ENCODE data around the gene AGAP1. TPM values are rescaled to one million over a fixed set of nuclear protein-coding genes. Genes with fewer than 3 reads are reported as not detected.
"Not testable (repeated sequence)": the region's sequence is repeated elsewhere in the genome, so short reads cannot be mapped to it uniquely, and the experiment has no call there.

The AGAP1 gene
- total and polyA plus RNA-seq, 10 donors: 1.1 to 26.6 (median 11.3) TPM

DNA sequence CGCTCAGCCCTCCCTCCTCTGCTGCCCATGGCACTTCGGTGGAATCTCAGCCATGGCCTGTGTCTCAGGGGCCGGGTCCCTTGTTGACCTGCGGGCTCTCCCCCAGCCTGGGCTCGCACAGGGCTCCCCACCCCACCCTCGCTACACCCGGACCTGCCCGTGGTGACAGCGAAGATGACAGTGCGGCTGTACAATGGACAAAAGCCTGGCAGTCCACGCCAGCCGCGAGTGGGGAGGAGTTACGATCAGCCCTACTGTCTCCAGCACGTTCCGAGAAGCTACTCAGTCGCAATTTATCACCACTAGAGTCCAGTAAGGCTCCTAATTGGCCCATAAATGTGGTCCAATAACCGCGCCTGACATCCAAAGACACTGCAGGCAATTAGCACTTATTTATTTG, 642.7 kb downstream of the AGAP1 start:
- DNase-seq: no peak
- peaks cover 0 to 19% (median 0%) of the 10 kb centered on the region in 7 donors for H3K27me3 ChIP-seq (replicated peaks in 1 of 7)
- H3K9me3 ChIP-seq: no peaks in the 10 kb centered on the region
- H3K4me3 ChIP-seq: no peak overlapping the region
- H3K4me1 ChIP-seq: no peaks in the 10 kb centered on the region
- no peak overlapping the region for H3K27ac ChIP-seq
- WGBS, 5 donors: 78 to 88% (median 86%) methylated on average over 18 to 19 of the region's 19 CpGs
- no peaks in the 10 kb centered on the region for H3K36me3 ChIP-seq
- TF ChIP-seq POLR2A (IDR thresholded peaks at IDR 0.05) (no peak), CTCF (IDR thresholded peaks at IDR 0.05 in 8 of 11, conservative IDR thresholded peaks at IDR 0.05 in 3 of 11) (no peak), POLR2AphosphoS5 (IDR thresholded peaks at IDR 0.05) (no peak)
- intact Hi-C loops (cut with DNase I; ENCODE audit: low total_unique reads): no loop called here

DNA sequence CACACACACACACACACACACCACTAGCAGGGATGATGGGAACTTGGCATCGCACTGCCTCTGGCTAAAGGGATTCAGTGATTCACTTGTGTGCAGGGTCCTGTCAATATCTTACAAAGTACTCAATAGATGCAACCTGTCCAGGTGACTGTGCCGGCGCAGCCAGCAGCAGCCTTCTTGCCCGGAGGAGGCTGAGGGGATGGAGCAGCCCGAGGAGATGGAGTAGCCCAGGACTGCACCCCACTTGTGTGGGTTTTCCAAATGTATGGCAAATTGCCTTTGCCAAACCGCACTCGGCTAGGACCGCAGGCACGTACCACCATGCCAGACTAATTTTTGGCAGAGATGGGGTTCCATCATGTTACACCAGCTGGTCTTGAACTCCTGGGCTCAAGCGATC, 643.2 kb downstream of the AGAP1 start:
- Histone ChIP-seq H3K27me3 (replicated peaks in 1 of 7) (peaks cover 0 to 25% (median 0%) of the 10 kb centered on the region in 7 donors), H3K4me3 (no peak overlapping the region), H3K36me3 (no peaks in the 10 kb centered on the region), H3K9me3 (no peaks in the 10 kb centered on the region), H3K4me1 (no peaks in the 10 kb centered on the region), H3K27ac (no peak overlapping the region)
- WGBS, 5 donors: 95 to 99% (median 95%) methylated on average over 10 of the region's 10 CpGs
- intact Hi-C loops (cut with DNase I; ENCODE audit: low total_unique reads): no loop called here
- TF ChIP-seq POLR2AphosphoS5 (IDR thresholded peaks at IDR 0.05) (no peak), POLR2A (IDR thresholded peaks at IDR 0.05) (no peak), CTCF (IDR thresholded peaks at IDR 0.05 in 8 of 11, conservative IDR thresholded peaks at IDR 0.05 in 3 of 11) (no peak)
- no peak for DNase-seq

GRCh38 chr2:236141616-236142015, 647.8 kb downstream of the AGAP1 start:
- H3K9me3 ChIP-seq; H3K4me1 ChIP-seq; H3K4me3 ChIP-seq; DNase-seq; intact Hi-C loops (cut with DNase I; ENCODE audit: low total_unique reads); H3K27ac ChIP-seq; H3K36me3 ChIP-seq: not testable (repeated sequence)
- WGBS, 5 donors: 89 to 93% (median 90%) methylated on average over 11 of the region's 11 CpGs
- peaks cover 0 to 60% (median 4%) of the 10 kb centered on the region in 7 donors for H3K27me3 ChIP-seq (replicated peaks in 1 of 7)

- no peak overlapping the region for H3K4me3 ChIP-seq
- 86 to 95% (median 93%) methylated on average over 10 of the region's 10 CpGs for WGBS, 5 donors
- no peak for TF ChIP-seq POLR2A (IDR thresholded peaks at IDR 0.05)
- no peak for TF ChIP-seq POLR2AphosphoS5 (IDR thresholded peaks at IDR 0.05)
- TF ChIP-seq CTCF (IDR thresholded peaks at IDR 0.05 in 8 of 11, conservative IDR thresholded peaks at IDR 0.05 in 3 of 11): no peak
- no peaks in the 10 kb centered on the region for H3K9me3 ChIP-seq
- no peak for DNase-seq
- H3K27ac ChIP-seq: no peak overlapping the region
- peaks cover 0 to 63% (median 4%) of the 10 kb centered on the region in 7 donors for H3K27me3 ChIP-seq (replicated peaks in 1 of 7)
- intact Hi-C loops (cut with DNase I; ENCODE audit: low total_unique reads): no loop called here
- no peaks in the 10 kb centered on the region for H3K36me3 ChIP-seq
- H3K4me1 ChIP-seq: no peaks in the 10 kb centered on the region
Observed at GRCh38 chr2:236143811-236144210, 650.0 kb downstream of the AGAP1 start.

- H3K27me3 ChIP-seq (replicated peaks in 1 of 7): peaks cover 0 to 45% (median 4%) of the 10 kb centered on the region in 7 donors
- no peak for TF ChIP-seq CTCF (IDR thresholded peaks at IDR 0.05 in 8 of 11, conservative IDR thresholded peaks at IDR 0.05 in 3 of 11)
- TF ChIP-seq POLR2A (IDR thresholded peaks at IDR 0.05): no peak
- TF ChIP-seq POLR2AphosphoS5 (IDR thresholded peaks at IDR 0.05): no peak
- 90 to 97% (median 95%) methylated on average over 7 of the region's 7 CpGs for WGBS, 5 donors
- intact Hi-C loops (cut with DNase I; ENCODE audit: low total_unique reads): no loop called here
- DNase-seq: no peak
- H3K27ac ChIP-seq: no peak overlapping the region
- no peaks in the 10 kb centered on the region for H3K4me1 ChIP-seq
- H3K9me3 ChIP-seq: peaks cover 0 to 14% (median 12%) of the 10 kb centered on the region in 8 donors
- H3K4me3 ChIP-seq: no peak overlapping the region
- no peaks in the 10 kb centered on the region for H3K36me3 ChIP-seq
Observed at GRCh38 chr2:236146436-236146835, 652.6 kb downstream of the AGAP1 start.

Measured in spleen (tissue), 11 donors.